Ascending aorta (tissue), 2 donors: ENCODE data around the gene NCAPD3. TPM values are rescaled to one million over a fixed set of nuclear protein-coding genes. Genes with fewer than 3 reads are reported as not detected.

Experiments
- DNase-seq, 2 donors: peaks; one replicate each; pipeline ENCODE4 v3.0.0-alpha.2; 2019; ENCODE audit warnings: low spot score in 2 of 2
- H3K27ac ChIP-seq, 2 donors: fragments of 200-600 bp; sonication (generic); one replicate each; pipeline ENCODE4 v1.5.1; 2016 to 2017; ENCODE audit warnings: mild to moderate bottlenecking in 1 of 2
- H3K27me3 ChIP-seq: fragments of 200-600 bp; sonication (generic); one replicate; pipeline ENCODE4 v1.5.1; 2017
- H3K36me3 ChIP-seq, 2 donors: fragments of 200-600 bp; sonication (generic); one replicate each; pipeline ENCODE4 v1.5.1; 2016
- H3K4me1 ChIP-seq, 2 donors: fragments of 200-600 bp; sonication (generic); one replicate each; pipeline ENCODE4 v1.5.1; 2016 to 2017; ENCODE audit warnings: mild to moderate bottlenecking in 1 of 2
- H3K4me3 ChIP-seq, 2 donors: fragments of 200-600 bp; sonication (generic); one replicate each; pipeline ENCODE4 v1.5.1; 2016 to 2017; ENCODE audit warnings: mild to moderate bottlenecking in 1 of 2
- H3K9me3 ChIP-seq, 2 donors: fragments of 200-600 bp; sonication (generic); one replicate each; pipeline ENCODE4 v1.5.1; 2016
- intact Hi-C: fragments of 100-400 bp; cut with DNase I; formaldehyde crosslinking; loops from one replicate; pipeline ENCODE4 v1.15.1; 2023
- total RNA-seq: library from RNA; depleted of rRNA; stranded (reverse); fragments of >200 nt; gene quantifications from one replicate; pipeline ENCODE4 v1.1.0, GENCODE V29; 2016
- TF ChIP-seq, protein P1 (sequence below), 3 experiments: fragments of 200-600 bp in 2 of 3; fragments of 450-650 bp in 1 of 3; sonication (generic) in 2 of 3; IDR thresholded peaks; one replicate each; pipeline ENCODE4 v1.5.1; 2016 to 2019; ENCODE audit warnings: antibody characterized with exemption in 3 of 3, mild to moderate bottlenecking in 1 of 3, moderate library complexity in 1 of 3

NCAPD3 gene
- total RNA-seq, 1 donor from 2014 or later = 4.8 TPM

- Histone ChIP-seq H3K27ac (no peak overlapping the region), H3K4me1 (peaks cover 0 to 2% of the 10 kb centered on the region in 2 donors), H3K9me3 (no peaks in the 10 kb centered on the region), H3K36me3 (peaks cover 2 to 23% of the 10 kb centered on the region in 2 donors), H3K27me3 (no peaks in the 10 kb centered on the region), H3K4me3 (no peak overlapping the region)
- no peak for DNase-seq
- TF ChIP-seq, protein P1, sequence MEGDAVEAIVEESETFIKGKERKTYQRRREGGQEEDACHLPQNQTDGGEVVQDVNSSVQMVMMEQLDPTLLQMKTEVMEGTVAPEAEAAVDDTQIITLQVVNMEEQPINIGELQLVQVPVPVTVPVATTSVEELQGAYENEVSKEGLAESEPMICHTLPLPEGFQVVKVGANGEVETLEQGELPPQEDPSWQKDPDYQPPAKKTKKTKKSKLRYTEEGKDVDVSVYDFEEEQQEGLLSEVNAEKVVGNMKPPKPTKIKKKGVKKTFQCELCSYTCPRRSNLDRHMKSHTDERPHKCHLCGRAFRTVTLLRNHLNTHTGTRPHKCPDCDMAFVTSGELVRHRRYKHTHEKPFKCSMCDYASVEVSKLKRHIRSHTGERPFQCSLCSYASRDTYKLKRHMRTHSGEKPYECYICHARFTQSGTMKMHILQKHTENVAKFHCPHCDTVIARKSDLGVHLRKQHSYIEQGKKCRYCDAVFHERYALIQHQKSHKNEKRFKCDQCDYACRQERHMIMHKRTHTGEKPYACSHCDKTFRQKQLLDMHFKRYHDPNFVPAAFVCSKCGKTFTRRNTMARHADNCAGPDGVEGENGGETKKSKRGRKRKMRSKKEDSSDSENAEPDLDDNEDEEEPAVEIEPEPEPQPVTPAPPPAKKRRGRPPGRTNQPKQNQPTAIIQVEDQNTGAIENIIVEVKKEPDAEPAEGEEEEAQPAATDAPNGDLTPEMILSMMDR (IDR thresholded peaks at IDR 0.05) = no peak
- intact Hi-C loops = no loop called here
Observed at GRCh38 chr11:134181707-134182106, 42.1 kb downstream of the NCAPD3 start.

GRCh38 chr11:134178032-134178674 lies 45.6 kb downstream of the NCAPD3 start:
- Histone ChIP-seq H3K36me3 (peaks cover 9 to 31% of the 10 kb centered on the region in 2 donors), H3K27ac (no peak overlapping the region), H3K9me3 (no peaks in the 10 kb centered on the region), H3K27me3 (no peaks in the 10 kb centered on the region), H3K4me3 (no peak overlapping the region), H3K4me1 (peaks cover 0 to 2% of the 10 kb centered on the region in 2 donors)
- TF ChIP-seq, protein P1 (IDR thresholded peaks at IDR 0.05) = no peak
- DNase-seq = no peak
- intact Hi-C loops = no loop called here

- Histone ChIP-seq H3K4me3 (no peak overlapping the region), H3K9me3 (no peaks in the 10 kb centered on the region), H3K27me3 (no peaks in the 10 kb centered on the region), H3K27ac (no peak overlapping the region), H3K4me1 (peaks cover 0 to 2% of the 10 kb centered on the region in 2 donors), H3K36me3 (peaks cover 9 to 31% of the 10 kb centered on the region in 2 donors)
- TF ChIP-seq, protein P1 (IDR thresholded peaks at IDR 0.05) = no peak
- DNase-seq = no peak
- intact Hi-C loops = no loop called here
Observed at GRCh38 chr11:134176284-134176683, 47.5 kb downstream of the NCAPD3 start.

DNA sequence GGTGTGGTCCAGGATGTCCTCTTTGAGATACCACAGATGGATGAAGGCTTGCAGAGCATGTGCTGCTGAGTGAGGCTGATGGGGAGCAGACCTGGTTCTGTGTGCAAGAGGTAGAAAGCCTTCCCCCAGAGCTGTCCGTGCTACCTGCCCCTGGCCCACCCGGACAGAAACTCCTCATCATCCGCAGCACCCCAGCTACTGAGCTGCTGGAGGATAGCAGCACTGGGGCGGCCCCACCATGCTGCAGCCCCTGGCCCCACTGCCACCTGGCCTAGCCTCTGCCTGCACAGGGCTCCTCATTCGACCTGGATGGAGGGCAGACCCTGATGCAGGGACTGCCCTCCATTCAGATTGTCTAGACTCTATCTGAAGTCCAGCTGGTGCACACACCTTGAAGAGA lies 50.5 kb downstream of the NCAPD3 start:
- no peaks in the 10 kb centered on the region for H3K9me3 ChIP-seq
- peaks cover 0 to 2% of the 10 kb centered on the region in 2 donors for H3K4me1 ChIP-seq
- TF ChIP-seq, protein P1 (IDR thresholded peaks at IDR 0.05) = no peak
- no peak overlapping the region for H3K4me3 ChIP-seq
- H3K27me3 ChIP-seq = no peaks in the 10 kb centered on the region
- no peak for DNase-seq
- intact Hi-C loops = no loop called here
- no peak overlapping the region for H3K27ac ChIP-seq
- peaks cover 12 to 33% of the 10 kb centered on the region in 2 donors for H3K36me3 ChIP-seq

DNA sequence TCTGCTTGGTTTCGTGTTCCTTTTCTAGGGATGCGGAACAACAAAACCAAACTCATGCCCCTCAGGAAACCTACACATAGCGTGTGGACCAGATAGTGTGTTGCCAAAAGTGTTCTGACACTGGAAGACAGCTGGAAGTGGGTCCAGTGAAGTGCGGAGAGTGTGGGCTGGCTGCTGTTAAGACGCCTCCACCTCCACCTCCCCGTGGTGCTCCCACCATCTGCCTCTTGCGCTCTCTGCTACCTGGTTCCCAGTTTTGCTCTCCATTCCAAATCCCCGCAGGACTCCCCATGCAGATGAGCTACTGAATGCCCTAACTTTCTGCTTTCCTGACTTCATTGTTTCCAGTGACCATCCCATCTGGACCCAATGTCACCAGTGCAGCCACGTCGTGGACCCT lies 51.8 kb downstream of the NCAPD3 start:
- Histone ChIP-seq H3K27me3 (no peaks in the 10 kb centered on the region), H3K27ac (no peak overlapping the region), H3K4me1 (no peaks in the 10 kb centered on the region), H3K9me3 (no peaks in the 10 kb centered on the region), H3K36me3 (peaks cover 20 to 35% of the 10 kb centered on the region in 2 donors), H3K4me3 (no peak overlapping the region)
- TF ChIP-seq, protein P1 (IDR thresholded peaks at IDR 0.05) = no peak
- intact Hi-C loops = no loop called here
- no peak for DNase-seq
